CD4-positive, alpha-beta memory T cell (primary cell): ENCODE measurements around the gene EDEM3. TPM values are rescaled to one million over a fixed set of nuclear protein-coding genes. Genes with fewer than 3 reads are reported as not detected.

Experiments used
- CTCF ChIA-PET: fragments of 350-600 bp; sonication (Branson Sonifier 250); formaldehyde crosslinking; loops from one replicate; lab custom pipeline; 2021; ENCODE audit warnings: inconsistent platforms; ENCODE audit not compliant: partially characterized antibody; lab: Charles Lee
- POLR2A ChIA-PET: fragments of 350-600 bp; sonication (Branson Sonifier 250); formaldehyde crosslinking; loops from one replicate; lab custom pipeline; 2021; ENCODE audit not compliant: partially characterized antibody; lab: Charles Lee
- DNase-seq, 5 donors: peaks; one replicate each; pipeline versions ENCODE4 v3.0.0 to v3.0.0-alpha.2; 2020 to 2022; ENCODE audit warnings: mixed read lengths in 1 of 5
- H3K27ac ChIP-seq: one replicate; pipeline ENCODE4 v1.7.0; 2013; ENCODE audit warnings: low read depth, low read length
- H3K27me3 ChIP-seq: 2 replicates; pipeline ENCODE4 v1.7.0; 2013; ENCODE audit warnings: mild to moderate bottlenecking, low read length, moderate library complexity; ENCODE audit not compliant: insufficient read depth
- H3K36me3 ChIP-seq: 2 replicates; pipeline ENCODE4 v1.7.0; 2013; ENCODE audit warnings: mild to moderate bottlenecking, low read length, moderate library complexity; ENCODE audit not compliant: insufficient read depth
- H3K4me1 ChIP-seq: 2 replicates; pipeline ENCODE4 v1.7.0; 2013; ENCODE audit warnings: mild to moderate bottlenecking, low read length, moderate library complexity; ENCODE audit not compliant: insufficient read depth
- H3K4me3 ChIP-seq, 2 donors: one replicate each; pipeline ENCODE4 v1.7.0; 2013; ENCODE audit warnings: low read length in 2 of 2, mild to moderate bottlenecking in 1 of 2
- H3K9me3 ChIP-seq, 2 donors: one replicate each; pipeline ENCODE4 v1.7.0; 2013; ENCODE audit warnings: low read length in 2 of 2, control low read depth in 1 of 2; ENCODE audit not compliant: control insufficient read depth in 1 of 2
- H3K27ac Mint-ChIP-seq, 7 donors: one replicate each; pipeline ENCODE4 v1.8.0; 2020 to 2021; ENCODE audit warnings: mixed read lengths in 7 of 7, mild to moderate bottlenecking in 6 of 7, inconsistent platforms in 3 of 7, moderate library complexity in 3 of 7
- H3K27me3 Mint-ChIP-seq, 2 donors: one replicate each; pipeline ENCODE4 v1.8.0; 2020 to 2021; ENCODE audit warnings: mixed read lengths in 2 of 2
- H3K36me3 Mint-ChIP-seq, 2 donors: one replicate each; pipeline ENCODE4 v1.8.0; 2020 to 2021; ENCODE audit warnings: mixed read lengths in 2 of 2, inconsistent platforms in 1 of 2, mild to moderate bottlenecking in 1 of 2
- H3K4me1 Mint-ChIP-seq, 4 donors: one replicate each; pipeline ENCODE4 v1.8.0; 2020 to 2021; ENCODE audit warnings: mixed read lengths in 4 of 4, mild to moderate bottlenecking in 1 of 4
- H3K4me3 Mint-ChIP-seq, 8 donors: one replicate each; pipeline ENCODE4 v1.8.0; 2020 to 2021; ENCODE audit warnings: mixed read lengths in 8 of 8, mild to moderate bottlenecking in 7 of 8, moderate library complexity in 6 of 8, inconsistent platforms in 3 of 8
- H3K9me3 Mint-ChIP-seq, 8 donors: one replicate each; pipeline ENCODE4 v1.8.0; 2020 to 2021; ENCODE audit warnings: mixed read lengths in 8 of 8, mild to moderate bottlenecking in 5 of 8, inconsistent platforms in 3 of 8, moderate library complexity in 1 of 8
- intact Hi-C: fragments of 100-400 bp; cut with micrococcal nuclease; formaldehyde crosslinking; loops from one replicate; pipeline ENCODE4 v1.15.1; 2023
- polyA plus RNA-seq, 2 donors: library from polyadenylated mRNA; unstranded; fragments of 300-500 nt; fragmentation: Illumina TruSeq; gene quantifications; one replicate each; pipeline ENCODE4 v1.2.3, GENCODE V29; 2021
- total RNA-seq, 2 experiments: library from RNA; stranded (reverse); gene quantifications; one replicate each; pipeline ENCODE4 v1.2.3, GENCODE V29; 2021

EDEM3 gene
- total and polyA plus RNA-seq, 4 experiments from 2014 or later, result 8.5 to 61.7 (median 36.1) TPM

DNA sequence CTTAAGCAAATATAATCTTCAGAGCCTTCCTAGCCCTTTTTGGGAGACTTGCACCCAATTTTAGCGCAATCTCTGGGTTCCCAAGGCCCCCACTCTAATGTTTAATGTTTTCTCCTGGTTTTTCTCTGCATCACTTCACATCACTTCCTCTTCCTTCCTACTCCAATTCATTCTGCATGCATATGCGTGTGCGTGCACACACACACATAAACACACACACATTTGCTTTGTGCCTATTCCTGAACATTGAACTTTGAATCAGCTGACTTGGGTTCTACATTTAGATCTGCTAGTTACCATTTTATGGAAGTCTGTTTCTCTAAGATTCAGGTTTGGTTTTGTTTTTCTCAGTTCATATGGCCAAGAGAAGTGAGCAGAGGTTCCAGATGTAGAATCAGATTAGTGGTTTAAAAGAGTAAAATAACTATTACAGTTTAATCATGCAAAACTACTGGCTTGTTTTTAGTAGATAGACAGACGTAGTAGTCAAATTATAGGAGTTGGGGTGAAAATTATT lies 7.4 kb upstream of the EDEM3 start:
- peaks cover 0 to 3% of the 10 kb centered on the region in 2 donors for H3K36me3 Mint-ChIP-seq
- no peak for DNase-seq
- CTCF ChIA-PET, result no interaction called here
- peaks cover 0 to 1% of the 10 kb centered on the region in 2 donors for H3K27me3 Mint-ChIP-seq
- intact Hi-C loops, result no loop called here
- no peak overlapping the region for H3K4me3 Mint-ChIP-seq
- H3K4me1 Mint-ChIP-seq, result no peaks in the 10 kb centered on the region
- H3K36me3 ChIP-seq, result no peaks in the 10 kb centered on the region
- H3K27me3 ChIP-seq, result no peaks in the 10 kb centered on the region
- no peak overlapping the region for H3K4me3 ChIP-seq
- H3K9me3 Mint-ChIP-seq, result peaks cover 0 to 3% (median 0%) of the 10 kb centered on the region in 8 donors
- H3K27ac Mint-ChIP-seq, result no peak overlapping the region
- H3K4me1 ChIP-seq, result no peaks in the 10 kb centered on the region
- POLR2A ChIA-PET, result no interaction called here
- H3K27ac ChIP-seq, result no peak overlapping the region
- no peaks in the 10 kb centered on the region for H3K9me3 ChIP-seq

DNA sequence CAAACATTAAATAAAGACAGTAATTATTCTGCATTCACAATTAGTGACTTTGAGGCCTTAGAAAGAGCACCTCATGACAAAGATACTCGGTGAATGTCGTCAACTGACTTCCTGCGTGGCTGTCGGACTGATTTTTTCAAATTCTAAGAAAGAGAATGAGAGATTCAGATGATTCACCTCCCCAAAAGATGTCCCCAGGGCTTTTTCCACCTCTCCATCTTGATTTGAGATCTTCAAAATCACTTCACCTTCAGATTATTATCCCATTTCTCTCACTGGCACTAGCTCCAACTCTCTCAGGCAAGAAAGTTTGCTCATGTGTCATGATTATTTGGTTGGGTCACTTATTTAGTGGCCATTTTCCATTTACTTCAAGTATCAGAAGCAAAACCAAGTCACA lies 5.0 kb upstream of the EDEM3 start:
- intact Hi-C loops, result loop anchor here (5.0 to 10.0 kb wide), 4 partner anchors 48 to 1125 kb away; partner anchors contain the start of gene ARPC5
- Mint-ChIP-seq H3K4me3 (peak overlapping the region in 1 of 8 donors; percentile 29), H3K27ac (no peak overlapping the region), H3K36me3 (peaks cover 3 to 8% of the 10 kb centered on the region in 2 donors), H3K9me3 (peaks cover 0 to 3% (median 0%) of the 10 kb centered on the region in 8 donors), H3K27me3 (no peaks in the 10 kb centered on the region), H3K4me1 (peaks cover 8 to 19% (median 12%) of the 10 kb centered on the region in 4 donors)
- Histone ChIP-seq H3K4me1 (peaks cover 5% of the 10 kb centered on the region), H3K27ac (no peak overlapping the region), H3K36me3 (no peaks in the 10 kb centered on the region), H3K9me3 (no peaks in the 10 kb centered on the region), H3K4me3 (no peak overlapping the region), H3K27me3 (no peaks in the 10 kb centered on the region)
- DNase-seq, result no peak
- ChIA-PET POLR2A (no interaction called here), CTCF (no interaction called here)

DNA sequence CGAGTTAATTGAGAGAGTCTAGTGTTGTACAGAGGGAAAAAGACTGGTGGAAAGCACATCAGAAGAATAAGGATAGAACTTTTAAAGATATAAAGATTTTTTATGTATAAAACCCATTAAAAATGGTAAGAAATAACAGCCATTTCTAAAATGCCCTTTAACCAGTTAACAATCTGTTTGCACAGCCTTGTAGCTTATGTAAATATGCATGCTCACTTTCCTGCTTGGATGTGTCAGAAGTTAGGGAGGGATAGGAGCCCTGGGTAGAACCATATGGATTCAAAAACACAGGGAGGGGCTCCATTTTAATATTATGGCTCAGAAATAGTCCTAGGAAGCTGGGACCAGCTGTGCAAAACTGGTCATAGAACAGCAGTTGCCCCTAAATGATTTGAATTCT lies 4.5 kb upstream of the EDEM3 start:
- Mint-ChIP-seq H3K9me3 (peaks cover 0 to 3% (median 0%) of the 10 kb centered on the region in 8 donors), H3K4me1 (peaks cover 8 to 20% (median 12%) of the 10 kb centered on the region in 4 donors)
- H3K4me3 ChIP-seq, result no peak overlapping the region

DNA sequence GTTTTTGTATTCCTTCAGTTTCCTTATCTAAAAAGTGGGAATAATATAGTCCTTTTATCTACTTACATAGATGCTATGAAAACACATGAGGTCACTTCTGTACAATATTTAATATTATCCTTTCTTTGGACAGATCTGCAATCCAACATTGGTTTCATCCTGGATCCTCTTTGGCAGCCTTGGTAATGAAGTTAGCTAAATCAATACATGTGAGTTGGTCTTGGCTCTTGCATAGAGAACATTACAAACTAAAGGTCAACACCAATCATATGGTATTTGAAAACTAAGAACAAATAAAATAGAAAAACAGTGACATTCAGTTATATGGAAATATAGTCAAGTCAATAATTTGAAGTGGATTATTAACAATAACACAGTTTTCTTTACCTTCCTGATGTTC lies 3.2 kb upstream of the EDEM3 start:
- Histone ChIP-seq H3K27me3 (no peaks in the 10 kb centered on the region), H3K4me1 (peaks cover 14% of the 10 kb centered on the region), H3K4me3 (no peak overlapping the region), H3K36me3 (no peaks in the 10 kb centered on the region), H3K9me3 (no peaks in the 10 kb centered on the region), H3K27ac (no peak overlapping the region)
- no peak overlapping the region for H3K4me3 Mint-ChIP-seq
- ChIA-PET CTCF (no interaction called here), POLR2A (no interaction called here)
- DNase-seq, result no peak
- no peaks in the 10 kb centered on the region for H3K27me3 Mint-ChIP-seq
- intact Hi-C loops, result loop anchor here (5.0 to 10.0 kb wide), 4 partner anchors 49 to 1123 kb away; partner anchors contain the start of gene ARPC5
- no peaks in the 10 kb centered on the region for H3K9me3 Mint-ChIP-seq
- H3K27ac Mint-ChIP-seq, result no peak overlapping the region
- H3K4me1 Mint-ChIP-seq, result peaks cover 18 to 32% (median 23%) of the 10 kb centered on the region in 4 donors
- H3K36me3 Mint-ChIP-seq, result peaks cover 0 to 17% of the 10 kb centered on the region in 2 donors

More for the DNA sequence above, 4.5 kb upstream of the EDEM3 start:
- no peak for DNase-seq
- no peaks in the 10 kb centered on the region for H3K27me3 Mint-ChIP-seq
- Histone ChIP-seq H3K9me3 (no peaks in the 10 kb centered on the region), H3K27ac (no peak overlapping the region), H3K36me3 (no peaks in the 10 kb centered on the region), H3K27me3 (no peaks in the 10 kb centered on the region), H3K4me1 (peaks cover 5% of the 10 kb centered on the region)
- H3K27ac Mint-ChIP-seq, result no peak overlapping the region
- POLR2A ChIA-PET, result no interaction called here
- CTCF ChIA-PET, result no interaction called here
- no peak overlapping the region for H3K4me3 Mint-ChIP-seq
- intact Hi-C loops, result loop anchor here (5.0 to 10.0 kb wide), 4 partner anchors 48 to 1124 kb away; partner anchors contain the start of gene ARPC5
- peaks cover 3 to 12% of the 10 kb centered on the region in 2 donors for H3K36me3 Mint-ChIP-seq

DNA sequence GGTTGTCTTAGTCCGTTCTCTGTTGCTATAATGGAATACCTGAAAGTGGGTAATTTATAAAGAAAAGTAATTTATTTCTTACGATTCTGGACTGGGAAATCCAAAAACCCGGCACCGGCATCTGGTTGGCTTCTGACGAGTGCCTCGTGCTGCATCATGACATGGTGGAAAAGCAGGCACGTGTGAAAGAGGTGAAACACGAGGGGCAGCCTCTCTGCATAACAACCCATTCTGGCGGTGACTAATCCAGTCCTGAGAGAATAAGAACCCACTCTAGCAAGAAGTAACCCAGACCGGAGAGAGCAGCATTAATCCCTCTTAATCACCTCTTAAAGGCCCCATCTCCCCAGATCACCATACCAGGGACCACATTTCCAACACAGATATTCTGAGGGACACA lies 2.7 kb upstream of the EDEM3 start:
- Histone ChIP-seq H3K27ac (no peak overlapping the region), H3K9me3 (no peaks in the 10 kb centered on the region), H3K4me3 (no peak overlapping the region), H3K36me3 (no peaks in the 10 kb centered on the region), H3K27me3 (no peaks in the 10 kb centered on the region), H3K4me1 (peaks cover 18% of the 10 kb centered on the region)
- intact Hi-C loops, result loop anchor here (5.0 to 10.0 kb wide), 4 partner anchors 50 to 1123 kb away; partner anchors contain the start of gene ARPC5
- Mint-ChIP-seq H3K36me3 (peaks cover 0 to 17% of the 10 kb centered on the region in 2 donors), H3K27ac (no peak overlapping the region), H3K4me3 (no peak overlapping the region), H3K27me3 (no peaks in the 10 kb centered on the region), H3K9me3 (no peaks in the 10 kb centered on the region), H3K4me1 (peaks cover 21 to 36% (median 26%) of the 10 kb centered on the region in 4 donors)
- ChIA-PET CTCF (no interaction called here), POLR2A (no interaction called here)
- DNase-seq, result no peak

DNA sequence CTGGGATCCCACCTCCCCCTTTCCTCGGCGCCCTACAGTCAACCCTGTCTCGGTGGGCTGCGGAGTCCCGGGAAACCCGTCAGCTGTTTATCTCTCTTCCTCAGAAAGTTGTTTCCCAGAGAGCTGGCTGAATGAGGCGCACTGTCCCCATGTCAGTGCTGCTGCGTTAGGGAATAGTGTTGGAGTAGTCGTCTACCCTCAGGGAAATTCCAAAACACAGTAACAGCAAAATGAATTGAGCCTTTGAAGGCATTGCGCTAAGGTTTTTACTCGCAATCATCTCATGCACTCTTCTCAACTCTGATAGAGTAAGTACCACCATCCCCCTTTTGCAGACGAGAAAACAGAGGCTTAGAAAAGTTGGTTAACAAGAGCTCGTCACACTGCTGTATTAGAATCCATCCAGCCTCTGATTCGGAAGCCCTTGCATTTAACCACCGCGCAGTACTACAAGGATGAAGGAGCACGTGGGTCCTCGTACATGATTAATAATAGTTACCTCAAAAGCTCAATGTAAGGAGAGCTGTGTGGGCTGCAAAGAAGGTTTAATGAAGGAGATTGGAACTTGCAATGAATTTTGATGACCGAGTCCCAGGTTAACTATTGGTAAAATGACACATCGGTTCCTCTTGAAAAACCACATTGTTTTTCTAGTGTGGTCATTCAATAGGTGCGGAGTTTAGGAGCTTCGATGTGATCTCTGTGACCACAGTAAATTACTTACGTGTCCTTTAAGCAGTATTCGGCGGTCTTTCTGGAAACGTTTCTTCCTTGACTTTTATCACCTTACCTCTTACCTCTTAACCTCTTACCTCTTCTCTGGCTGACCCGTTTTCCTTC lies 788 bp upstream of the EDEM3 start:
- ChIA-PET CTCF (interaction anchor here (0.6 to 1.0 kb wide), 2 partner anchors 39 to 53 kb away, joined by 3 read pairs; no protein-coding TSS in a partner anchor), POLR2A (interaction anchor here (1.0 to 4.7 kb wide), 11 partner anchors 8 to 1620 kb away, joined by 3 to 104 read pairs (median 6); partner anchors contain the start of genes IVNS1ABP, NIBAN1, ODR4 and SWT1)
- DNase-seq, result peak in 2 of 5 donors; percentile 9 to 67
- H3K27ac Mint-ChIP-seq, result peak overlapping the region; percentile 82 to 98 (median 96)
- H3K27ac ChIP-seq, result peak overlapping the region; percentile 94
- no peaks in the 10 kb centered on the region for H3K27me3 Mint-ChIP-seq
- peaks cover 32% of the 10 kb centered on the region for H3K4me1 ChIP-seq
- peaks cover 28 to 51% (median 37%) of the 10 kb centered on the region in 4 donors for H3K4me1 Mint-ChIP-seq
- no peaks in the 10 kb centered on the region for H3K27me3 ChIP-seq
- no peaks in the 10 kb centered on the region for H3K36me3 ChIP-seq
- intact Hi-C loops, result loop anchor here (1.0 to 10.0 kb wide), 8 partner anchors 52 to 1121 kb away; partner anchors contain the start of genes ARPC5, IVNS1ABP, RNF2 and TRMT1L
- peaks cover 3 to 17% of the 10 kb centered on the region in 2 donors for H3K36me3 Mint-ChIP-seq
- no peaks in the 10 kb centered on the region for H3K9me3 ChIP-seq
- H3K9me3 Mint-ChIP-seq, result no peaks in the 10 kb centered on the region
- H3K4me3 Mint-ChIP-seq, result peak overlapping the region; percentile 90 to 98 (median 96)
- peak overlapping the region; percentile 73 to 96 for H3K4me3 ChIP-seq
